ENCODE data around the gene SLC26A4.

DNA sequence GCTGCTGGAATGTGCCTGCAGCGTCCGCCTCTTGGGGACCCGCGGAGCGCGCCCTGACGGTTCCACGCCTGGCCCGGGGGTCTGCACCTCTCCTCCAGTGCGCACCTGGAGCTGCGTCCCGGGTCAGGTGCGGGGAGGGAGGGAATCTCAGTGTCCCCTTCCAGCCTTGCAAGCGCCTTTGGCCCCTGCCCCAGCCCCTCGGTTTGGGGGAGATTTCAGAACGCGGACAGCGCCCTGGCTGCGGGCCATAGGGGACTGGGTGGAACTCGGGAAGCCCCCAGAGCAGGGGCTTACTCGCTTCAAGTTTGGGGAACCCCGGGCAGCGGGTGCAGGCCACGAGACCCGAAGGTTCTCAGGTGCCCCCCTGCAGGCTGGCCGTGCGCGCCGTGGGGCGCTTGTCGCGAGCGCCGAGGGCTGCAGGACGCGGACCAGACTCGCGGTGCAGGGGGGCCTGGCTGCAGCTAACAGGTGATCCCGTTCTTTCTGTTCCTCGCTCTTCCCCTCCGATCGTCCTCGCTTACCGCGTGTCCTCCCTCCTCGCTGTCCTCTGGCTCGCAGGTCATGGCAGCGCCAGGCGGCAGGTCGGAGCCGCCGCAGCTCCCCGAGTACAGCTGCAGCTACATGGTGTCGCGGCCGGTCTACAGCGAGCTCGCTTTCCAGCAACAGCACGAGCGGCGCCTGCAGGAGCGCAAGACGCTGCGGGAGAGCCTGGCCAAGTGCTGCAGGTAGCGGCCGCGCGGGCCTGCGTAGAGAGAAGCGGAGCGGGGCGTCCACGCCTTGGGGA lies 645 bp downstream of the SLC26A4 start:
- no peak for TF ChIP-seq POLR2A (IDR thresholded peaks at IDR 0.05)
- TF ChIP-seq, protein P1, sequence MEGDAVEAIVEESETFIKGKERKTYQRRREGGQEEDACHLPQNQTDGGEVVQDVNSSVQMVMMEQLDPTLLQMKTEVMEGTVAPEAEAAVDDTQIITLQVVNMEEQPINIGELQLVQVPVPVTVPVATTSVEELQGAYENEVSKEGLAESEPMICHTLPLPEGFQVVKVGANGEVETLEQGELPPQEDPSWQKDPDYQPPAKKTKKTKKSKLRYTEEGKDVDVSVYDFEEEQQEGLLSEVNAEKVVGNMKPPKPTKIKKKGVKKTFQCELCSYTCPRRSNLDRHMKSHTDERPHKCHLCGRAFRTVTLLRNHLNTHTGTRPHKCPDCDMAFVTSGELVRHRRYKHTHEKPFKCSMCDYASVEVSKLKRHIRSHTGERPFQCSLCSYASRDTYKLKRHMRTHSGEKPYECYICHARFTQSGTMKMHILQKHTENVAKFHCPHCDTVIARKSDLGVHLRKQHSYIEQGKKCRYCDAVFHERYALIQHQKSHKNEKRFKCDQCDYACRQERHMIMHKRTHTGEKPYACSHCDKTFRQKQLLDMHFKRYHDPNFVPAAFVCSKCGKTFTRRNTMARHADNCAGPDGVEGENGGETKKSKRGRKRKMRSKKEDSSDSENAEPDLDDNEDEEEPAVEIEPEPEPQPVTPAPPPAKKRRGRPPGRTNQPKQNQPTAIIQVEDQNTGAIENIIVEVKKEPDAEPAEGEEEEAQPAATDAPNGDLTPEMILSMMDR (IDR thresholded peaks at IDR 0.05) = peak in 4 of 6 experiments; percentile 16 to 35 (median 17)
